ENCODE measurements around the gene MACROD2.
"Not testable (repeated sequence)": the region's sequence is repeated elsewhere in the genome, so short reads cannot be mapped to it uniquely, and the experiment has no call there.

The MACROD2 gene

GRCh38 chr20:14197097-14197496 is 201.8 kb downstream of the MACROD2 start:
- DNase-seq: no peak

GRCh38 chr20:14198416-14198815 is 203.1 kb downstream of the MACROD2 start:
- no peak for DNase-seq

- DNase-seq: no peak
Observed at GRCh38 chr20:14199111-14199510, 203.8 kb downstream of the MACROD2 start.

GRCh38 chr20:14203657-14204056 is 208.3 kb downstream of the MACROD2 start:
- no peak for DNase-seq

GRCh38 chr20:14207591-14207990 is 212.3 kb downstream of the MACROD2 start:
- no peak for DNase-seq

GRCh38 chr20:14208956-14209355 is 213.6 kb downstream of the MACROD2 start:
- no peak for DNase-seq

- DNase-seq: peak; percentile 30
Observed at GRCh38 chr20:14210146-14210545, 214.8 kb downstream of the MACROD2 start.

GRCh38 chr20:14214046-14214445 is 218.7 kb downstream of the MACROD2 start:
- DNase-seq: no peak

- DNase-seq: not testable (repeated sequence)
Observed at GRCh38 chr20:14215880-14216279, 220.6 kb downstream of the MACROD2 start.

GRCh38 chr20:14219801-14220461 is 224.6 kb downstream of the MACROD2 start:
- DNase-seq: peak; percentile 61

GRCh38 chr20:14220986-14221385 is 225.7 kb downstream of the MACROD2 start:
- DNase-seq: no peak

- peak; percentile 83 for DNase-seq
Observed at GRCh38 chr20:14223806-14224205, 228.5 kb downstream of the MACROD2 start.

GRCh38 chr20:14226051-14227049 is 231.0 kb downstream of the MACROD2 start:
- not testable (repeated sequence) for DNase-seq

GRCh38 chr20:14232650-14233049 is 237.3 kb downstream of the MACROD2 start:
- DNase-seq: no peak

GRCh38 chr20:14234666-14235295 is 239.5 kb downstream of the MACROD2 start:
- no peak for DNase-seq

GRCh38 chr20:14235355-14235754 is 240.0 kb downstream of the MACROD2 start:
- no peak for DNase-seq

- DNase-seq: no peak
Observed at GRCh38 chr20:14245368-14245970, 250.2 kb downstream of the MACROD2 start.

GRCh38 chr20:14259689-14260088 is 264.4 kb downstream of the MACROD2 start:
- no peak for DNase-seq

GRCh38 chr20:14260367-14260766 is 265.1 kb downstream of the MACROD2 start:
- peak; percentile 1 for DNase-seq

GRCh38 chr20:14264869-14265268 is 269.6 kb downstream of the MACROD2 start:
- peak; percentile 35 for DNase-seq

- DNase-seq: no peak
Observed at GRCh38 chr20:14266246-14266645, 270.9 kb downstream of the MACROD2 start.

- not testable (repeated sequence) for DNase-seq
Observed at GRCh38 chr20:14270751-14271150, 275.4 kb downstream of the MACROD2 start.

- DNase-seq: no peak
Observed at GRCh38 chr20:14282140-14282539, 286.8 kb downstream of the MACROD2 start.

Measured in NCI-H82 (cell line).